Kidney (tissue), 14 donors: ENCODE data around the gene NR6A1. TPM values are rescaled to one million over a fixed set of nuclear protein-coding genes. Genes with fewer than 3 reads are reported as not detected.

Experiments used
- DNase-seq, 5 donors: peaks; one replicate each; pipeline ENCODE4 v3.0.0-alpha.2; 2013 to 2020
- FAIRE-seq: peaks from 2 replicates; lab custom pipeline; 2012; peaks lifted over from hg19 to GRCh38; lab: Jason Lieb, UNC
- H3K27ac ChIP-seq, 2 donors: one replicate each; pipeline ENCODE4 v1.7.0; 2013; ENCODE audit warnings: low read depth in 2 of 2, low read length in 2 of 2, inconsistent platforms in 1 of 2
- H3K27me3 ChIP-seq: one replicate; pipeline ENCODE4 v1.7.1; 2013; ENCODE audit warnings: low read length, inconsistent platforms; ENCODE audit not compliant: control insufficient read depth, insufficient read depth
- H3K36me3 ChIP-seq, 3 donors: one replicate each; pipeline versions ENCODE4 v1.7.0 to v1.7.1; 2013; ENCODE audit warnings: low read length in 3 of 3, control low read depth in 1 of 3, inconsistent platforms in 1 of 3; ENCODE audit not compliant: insufficient read depth in 3 of 3, control insufficient read depth in 2 of 3
- H3K4me1 ChIP-seq, 3 donors: one replicate each; pipeline versions ENCODE4 v1.7.0 to v1.7.1; 2013; ENCODE audit warnings: low read length in 3 of 3, inconsistent platforms in 1 of 3, low read depth in 1 of 3; ENCODE audit not compliant: control insufficient read depth in 2 of 3, insufficient read depth in 2 of 3
- H3K4me3 ChIP-seq, 3 donors: one replicate each; pipeline versions ENCODE4 v1.7.0 to v1.8.1; 2013; ENCODE audit warnings: low read length in 3 of 3, control low read depth in 1 of 3, inconsistent platforms in 1 of 3
- H3K9ac ChIP-seq, 3 donors: one replicate each; pipeline versions ENCODE4 v1.7.0 to v1.7.1; 2013; ENCODE audit warnings: low read length in 3 of 3, control low read depth in 1 of 3, inconsistent platforms in 1 of 3
- H3K9me3 ChIP-seq, 3 donors: one replicate each; pipeline versions ENCODE4 v1.7.0 to v1.7.1; 2013; ENCODE audit warnings: low read length in 3 of 3, control low read depth in 1 of 3, inconsistent platforms in 1 of 3; ENCODE audit not compliant: control insufficient read depth in 2 of 3, insufficient read depth in 1 of 3
- intact Hi-C: fragments of 100-400 bp; cut with DNase I; formaldehyde crosslinking; loops from one replicate; pipeline ENCODE4 v1.11.1; 2022
- polyA plus RNA-seq: library from polyadenylated mRNA; stranded (reverse); fragments of 350-450 nt; fragmentation: Illumina TruSeq; extraction: RNeasy Lipid Tissue Mini Kit (QIAGEN cat#74804); gene quantifications from one replicate; pipeline ENCODE4 v1.2.3, GENCODE V29; 2014; ENCODE audit warnings: low read depth, low replicate concordance; ENCODE audit not compliant: insufficient read depth
- total RNA-seq: library from RNA; stranded (reverse); fragmentation: NEBNext Ultra II Directional; extraction: Animal tissue kit (Norgen Biotek cat#: 25700); gene quantifications from one replicate; pipeline ENCODE4 v1.2.1, GENCODE V29; 2021
- TF ChIP-seq, protein P1 (sequence below): IDR thresholded peaks from 3 replicates; pipeline ENCODE4 v1.5.1; 2012; ENCODE audit warnings: mild to moderate bottlenecking, moderate library complexity, borderline replicate concordance; ENCODE audit not compliant: insufficient read depth; ENCODE audit errors: extremely low read depth
- donor health status: control.
- donor health status: control.
- donor health status: control.
- donor health status: control.
- donor health status: control.
- donor health status: DM: yes; HTN: yes; CAD: no.
- donor health status: Normal renal cell carcinoma (clear cell type).

Gene NR6A1
- total and polyA plus RNA-seq, 2 donors from 2014 or later: 1.2 to 3.5 TPM

GRCh38 chr9:124794902-124795491, 23.9 kb upstream of the NR6A1 start:
- peaks cover 0 to 6% (median 0%) of the 10 kb centered on the region in 3 donors for H3K4me1 ChIP-seq

DNA sequence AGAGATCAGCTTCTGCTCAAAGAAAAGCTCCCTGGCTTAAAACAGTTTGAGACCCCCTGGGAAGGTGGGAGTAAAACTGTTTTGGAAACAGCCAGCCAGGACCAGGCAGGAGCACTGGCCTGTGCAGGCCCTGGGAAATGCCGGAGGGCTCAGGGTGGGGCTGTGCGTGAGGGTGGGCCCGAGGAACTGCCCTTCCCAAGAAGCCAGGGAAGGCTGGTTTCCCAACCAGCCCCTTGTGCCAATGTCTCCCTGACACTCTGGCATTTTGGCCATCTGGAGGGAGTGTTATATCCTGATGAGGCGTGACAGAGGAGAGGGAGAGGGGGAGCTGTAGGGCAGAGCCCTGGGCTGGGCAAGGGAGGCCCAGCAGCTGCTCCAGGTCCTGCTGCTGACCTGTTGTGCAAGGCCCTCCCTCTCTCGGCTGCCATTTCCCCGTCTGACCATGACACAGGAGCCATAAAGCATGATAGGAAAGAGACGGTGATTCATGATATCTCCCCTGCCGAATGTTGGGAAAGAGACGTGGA, 22.0 kb upstream of the NR6A1 start:
- H3K27ac ChIP-seq: no peak overlapping the region
- no peaks in the 10 kb centered on the region for H3K4me1 ChIP-seq
- H3K9me3 ChIP-seq: no peaks in the 10 kb centered on the region
- no peak overlapping the region for H3K4me3 ChIP-seq
- peak in 4 of 5 donors; percentile 75 to 83 (median 78) for DNase-seq
- no peak overlapping the region for H3K9ac ChIP-seq
- intact Hi-C loops: no loop called here
- no peaks in the 10 kb centered on the region for H3K27me3 ChIP-seq
- FAIRE-seq: no peak
- TF ChIP-seq, protein P1, sequence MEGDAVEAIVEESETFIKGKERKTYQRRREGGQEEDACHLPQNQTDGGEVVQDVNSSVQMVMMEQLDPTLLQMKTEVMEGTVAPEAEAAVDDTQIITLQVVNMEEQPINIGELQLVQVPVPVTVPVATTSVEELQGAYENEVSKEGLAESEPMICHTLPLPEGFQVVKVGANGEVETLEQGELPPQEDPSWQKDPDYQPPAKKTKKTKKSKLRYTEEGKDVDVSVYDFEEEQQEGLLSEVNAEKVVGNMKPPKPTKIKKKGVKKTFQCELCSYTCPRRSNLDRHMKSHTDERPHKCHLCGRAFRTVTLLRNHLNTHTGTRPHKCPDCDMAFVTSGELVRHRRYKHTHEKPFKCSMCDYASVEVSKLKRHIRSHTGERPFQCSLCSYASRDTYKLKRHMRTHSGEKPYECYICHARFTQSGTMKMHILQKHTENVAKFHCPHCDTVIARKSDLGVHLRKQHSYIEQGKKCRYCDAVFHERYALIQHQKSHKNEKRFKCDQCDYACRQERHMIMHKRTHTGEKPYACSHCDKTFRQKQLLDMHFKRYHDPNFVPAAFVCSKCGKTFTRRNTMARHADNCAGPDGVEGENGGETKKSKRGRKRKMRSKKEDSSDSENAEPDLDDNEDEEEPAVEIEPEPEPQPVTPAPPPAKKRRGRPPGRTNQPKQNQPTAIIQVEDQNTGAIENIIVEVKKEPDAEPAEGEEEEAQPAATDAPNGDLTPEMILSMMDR: no peak
- H3K36me3 ChIP-seq: no peaks in the 10 kb centered on the region

More at GRCh38 chr9:124794902-124795491, 23.9 kb upstream of the NR6A1 start:
- intact Hi-C loops: no loop called here
- no peaks in the 10 kb centered on the region for H3K9me3 ChIP-seq
- no peak overlapping the region for H3K27ac ChIP-seq
- FAIRE-seq: no peak
- DNase-seq: no peak
- H3K27me3 ChIP-seq: no peaks in the 10 kb centered on the region
- H3K36me3 ChIP-seq: no peaks in the 10 kb centered on the region
- no peak overlapping the region for H3K4me3 ChIP-seq
- no peak overlapping the region for H3K9ac ChIP-seq
- TF ChIP-seq, protein P1: no peak

DNA sequence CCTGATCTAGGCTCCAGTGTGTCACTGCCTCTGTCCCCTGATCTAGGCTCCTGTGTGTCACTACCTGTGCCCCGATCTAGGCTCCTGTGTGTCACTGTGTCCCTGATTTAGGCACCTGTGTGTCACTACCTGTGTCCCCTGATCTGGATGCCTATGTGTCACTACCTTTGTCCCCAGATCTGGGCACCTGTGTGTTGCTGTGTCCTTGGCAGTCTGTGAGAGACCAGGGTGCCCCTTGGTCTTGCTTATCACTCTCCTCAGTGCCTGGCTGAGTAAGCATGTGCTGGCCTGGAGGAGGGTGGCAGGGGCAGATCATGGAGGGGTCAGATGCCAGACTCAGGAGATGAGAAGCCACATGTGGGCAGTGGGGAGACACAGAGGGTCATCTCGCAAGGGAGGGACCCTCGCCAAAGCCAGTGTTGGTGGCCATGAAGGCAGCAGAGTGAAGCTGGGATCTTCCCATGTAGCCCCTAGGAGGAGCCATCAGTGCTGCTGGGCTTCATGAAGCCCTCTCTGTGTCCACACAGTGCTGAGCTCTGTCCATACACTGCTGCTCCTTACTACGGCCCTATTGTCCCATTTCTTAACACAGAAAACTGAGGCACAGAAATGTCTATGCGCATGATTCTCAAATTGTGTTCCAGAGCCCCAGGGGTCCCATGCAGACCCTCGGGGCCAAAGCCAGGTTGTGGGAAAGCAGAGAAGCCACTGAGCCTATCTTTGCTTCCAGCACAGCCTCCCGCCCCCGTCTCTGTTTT, 21.3 kb upstream of the NR6A1 start:
- H3K4me1 ChIP-seq: no peaks in the 10 kb centered on the region

More for the DNA sequence above, 21.3 kb upstream of the NR6A1 start:
- TF ChIP-seq, protein P1: no peak
- H3K4me3 ChIP-seq: no peak overlapping the region
- FAIRE-seq (no peak), DNase-seq (no peak)
- H3K9me3 ChIP-seq: no peaks in the 10 kb centered on the region
- H3K9ac ChIP-seq: no peak overlapping the region
- no peaks in the 10 kb centered on the region for H3K36me3 ChIP-seq
- intact Hi-C loops: no loop called here
- no peak overlapping the region for H3K27ac ChIP-seq
- H3K27me3 ChIP-seq: no peaks in the 10 kb centered on the region
